ENCODE measurements around the gene FRAS1.

FRAS1 gene

GRCh38 chr4:78031417-78031950 is 25.6 kb upstream of the FRAS1 start:
- Histone ChIP-seq H3K4me3 (ENCODE audit: low read depth in 1 of 2, low read length in 2 of 2) (no peak overlapping the region), H4K20me1 (ENCODE audit: insufficient read depth, low read length) (no peaks in the 10 kb centered on the region), H3K9ac (ENCODE audit: low read depth, low read length) (no peak overlapping the region), H3K4me2 (ENCODE audit: insufficient read depth, low read length) (no peak overlapping the region), H2AFZ (ENCODE audit: low read depth, low read length) (no peak overlapping the region), H3K36me3 (ENCODE audit: insufficient read depth, low read length) (no peaks in the 10 kb centered on the region), H3K79me2 (ENCODE audit: insufficient read depth, low read length) (no peaks in the 10 kb centered on the region), H3K27me3 (ENCODE audit: insufficient read depth, low read length, poor library complexity) (no peaks in the 10 kb centered on the region), H3K9me3 (ENCODE audit: insufficient read depth, low read length, severe bottlenecking) (no peaks in the 10 kb centered on the region), H3K4me1 (ENCODE audit: insufficient read depth, low read length) (no peaks in the 10 kb centered on the region), H3K27ac (ENCODE audit: low read length) (no peak overlapping the region)
- DNase-seq: no peak
- ATAC-seq (ENCODE audit: insufficient read depth, low read depth): no peak
- TF ChIP-seq CTCF (IDR thresholded peaks at IDR 0.05; ENCODE audit: borderline replicate concordance, extremely low read depth, low read length, poor library complexity, severe bottlenecking) (no peak), EZH2 (IDR thresholded peaks at IDR 0.05; ENCODE audit: borderline replicate concordance, low read depth, low read length, severe bottlenecking) (no peak)

DNA sequence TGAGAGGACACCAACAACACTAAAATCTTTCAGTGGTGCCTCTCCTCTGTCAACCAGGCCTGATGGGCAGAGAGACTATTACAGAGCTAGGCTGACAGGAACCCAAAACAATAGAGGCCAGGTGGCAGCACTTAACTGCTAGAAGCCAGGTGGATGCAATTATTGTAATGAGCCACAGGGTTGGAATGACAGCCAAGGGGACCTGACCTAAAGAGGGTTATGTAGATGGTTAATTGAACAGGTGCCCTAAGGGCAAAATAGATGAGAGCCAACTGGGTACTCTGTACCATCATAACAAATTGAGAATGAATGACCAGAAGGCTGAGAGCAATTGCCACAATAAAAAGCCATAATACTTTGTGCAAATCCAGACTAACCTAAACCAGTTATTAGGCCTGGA is 24.7 kb upstream of the FRAS1 start:
- no peaks in the 10 kb centered on the region for H3K4me1 ChIP-seq (ENCODE audit: insufficient read depth, low read length)
- no peaks in the 10 kb centered on the region for H4K20me1 ChIP-seq (ENCODE audit: insufficient read depth, low read length)
- H3K9me3 ChIP-seq (ENCODE audit: insufficient read depth, low read length, severe bottlenecking): no peaks in the 10 kb centered on the region
- no peak overlapping the region for H3K4me3 ChIP-seq (ENCODE audit: low read depth in 1 of 2, low read length in 2 of 2)
- TF ChIP-seq EZH2 (IDR thresholded peaks at IDR 0.05; ENCODE audit: borderline replicate concordance, low read depth, low read length, severe bottlenecking) (no peak), CTCF (IDR thresholded peaks at IDR 0.05; ENCODE audit: borderline replicate concordance, extremely low read depth, low read length, poor library complexity, severe bottlenecking) (no peak)
- DNase-seq: no peak
- no peaks in the 10 kb centered on the region for H3K79me2 ChIP-seq (ENCODE audit: insufficient read depth, low read length)
- no peak overlapping the region for H3K27ac ChIP-seq (ENCODE audit: low read length)
- H3K36me3 ChIP-seq (ENCODE audit: insufficient read depth, low read length): no peaks in the 10 kb centered on the region
- no peak overlapping the region for H3K9ac ChIP-seq (ENCODE audit: low read depth, low read length)
- no peak overlapping the region for H2AFZ ChIP-seq (ENCODE audit: low read depth, low read length)
- no peaks in the 10 kb centered on the region for H3K27me3 ChIP-seq (ENCODE audit: insufficient read depth, low read length, poor library complexity)
- H3K4me2 ChIP-seq (ENCODE audit: insufficient read depth, low read length): no peak overlapping the region
- ATAC-seq (ENCODE audit: insufficient read depth, low read depth): no peak

- Histone ChIP-seq H3K27ac (ENCODE audit: low read length) (no peak overlapping the region), H3K4me2 (ENCODE audit: insufficient read depth, low read length) (no peak overlapping the region), H3K4me1 (ENCODE audit: insufficient read depth, low read length) (no peaks in the 10 kb centered on the region), H2AFZ (ENCODE audit: low read depth, low read length) (no peak overlapping the region), H3K27me3 (ENCODE audit: insufficient read depth, low read length, poor library complexity) (no peaks in the 10 kb centered on the region), H3K36me3 (ENCODE audit: insufficient read depth, low read length) (no peaks in the 10 kb centered on the region), H3K4me3 (ENCODE audit: low read depth in 1 of 2, low read length in 2 of 2) (no peak overlapping the region), H3K9ac (ENCODE audit: low read depth, low read length) (no peak overlapping the region), H4K20me1 (ENCODE audit: insufficient read depth, low read length) (no peaks in the 10 kb centered on the region), H3K79me2 (ENCODE audit: insufficient read depth, low read length) (no peaks in the 10 kb centered on the region), H3K9me3 (ENCODE audit: insufficient read depth, low read length, severe bottlenecking) (no peaks in the 10 kb centered on the region)
- DNase-seq (no peak), ATAC-seq (ENCODE audit: insufficient read depth, low read depth) (no peak)
- no peak for TF ChIP-seq EZH2 (IDR thresholded peaks at IDR 0.05; ENCODE audit: borderline replicate concordance, low read depth, low read length, severe bottlenecking)
- TF ChIP-seq CTCF (IDR thresholded peaks at IDR 0.05; ENCODE audit: borderline replicate concordance, extremely low read depth, low read length, poor library complexity, severe bottlenecking): no peak
These were observed 24.2 kb upstream of the FRAS1 start for GRCh38 chr4:78032929-78033328.

DNA sequence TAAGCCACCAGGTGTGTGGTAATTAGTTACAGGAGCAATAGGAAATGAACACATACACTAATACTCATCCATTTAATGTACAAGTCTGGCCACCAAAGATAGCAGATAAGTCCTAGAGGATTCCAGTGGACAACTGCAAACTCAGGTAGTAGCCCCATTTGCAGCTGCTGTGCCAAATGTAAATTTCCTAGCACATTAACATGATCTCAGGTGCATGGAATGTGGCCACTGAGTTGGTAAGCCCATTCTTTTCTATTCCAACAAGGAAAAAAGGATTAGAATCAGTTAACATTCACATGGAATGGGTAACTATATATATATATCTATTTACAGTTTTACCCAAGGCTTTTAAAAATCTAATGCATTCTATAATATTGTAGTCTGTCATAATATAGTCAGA is 23.3 kb upstream of the FRAS1 start:
- no peaks in the 10 kb centered on the region for H3K9me3 ChIP-seq (ENCODE audit: insufficient read depth, low read length, severe bottlenecking)
- no peak for DNase-seq
- no peak for ATAC-seq (ENCODE audit: insufficient read depth, low read depth)
- H3K36me3 ChIP-seq (ENCODE audit: insufficient read depth, low read length): no peaks in the 10 kb centered on the region
- H4K20me1 ChIP-seq (ENCODE audit: insufficient read depth, low read length): no peaks in the 10 kb centered on the region
- H3K4me1 ChIP-seq (ENCODE audit: insufficient read depth, low read length): no peaks in the 10 kb centered on the region
- TF ChIP-seq CTCF (IDR thresholded peaks at IDR 0.05; ENCODE audit: borderline replicate concordance, extremely low read depth, low read length, poor library complexity, severe bottlenecking): no peak
- no peak for TF ChIP-seq EZH2 (IDR thresholded peaks at IDR 0.05; ENCODE audit: borderline replicate concordance, low read depth, low read length, severe bottlenecking)
- no peak overlapping the region for H2AFZ ChIP-seq (ENCODE audit: low read depth, low read length)
- no peaks in the 10 kb centered on the region for H3K27me3 ChIP-seq (ENCODE audit: insufficient read depth, low read length, poor library complexity)
- H3K4me2 ChIP-seq (ENCODE audit: insufficient read depth, low read length): no peak overlapping the region
- H3K27ac ChIP-seq (ENCODE audit: low read length): no peak overlapping the region
- no peaks in the 10 kb centered on the region for H3K79me2 ChIP-seq (ENCODE audit: insufficient read depth, low read length)
- no peak overlapping the region for H3K9ac ChIP-seq (ENCODE audit: low read depth, low read length)
- H3K4me3 ChIP-seq (ENCODE audit: low read depth in 1 of 2, low read length in 2 of 2): no peak overlapping the region

All from DND-41 (cell line).